GM23338 (cell line): ENCODE measurements around the gene FREM3. TPM values are rescaled to one million over a fixed set of nuclear protein-coding genes. Genes with fewer than 3 reads are reported as not detected.

Experiments
- ATAC-seq: fragments of 200-7000 bp; cut with Tn5 transposase; 3 replicates; pipeline ENCODE4 v1.9.1; 2020
- DNase-seq: peaks from one replicate; pipeline ENCODE4 v3.0.0-alpha.2; 2015; ENCODE audit warnings: low spot score
- H2AFZ ChIP-seq: fragments of 200-600 bp; sonication (generic); 2 replicates; pipeline ENCODE4 v1.8.0; 2016; ENCODE audit warnings: antibody characterized with exemption, mild to moderate bottlenecking, moderate library complexity
- H3F3A ChIP-seq: fragments of 200-600 bp; sonication (generic); replicated peaks from 2 replicates; pipeline ENCODE4 v1.8.0; 2017; ENCODE audit warnings: antibody characterized with exemption, mixed run types, low read depth
- H3K27ac ChIP-seq: fragments of 200-600 bp; sonication (generic); 2 replicates; pipeline ENCODE4 v1.6.1; 2016; ENCODE audit warnings: low read depth
- H3K27me3 ChIP-seq: fragments of 200-600 bp; sonication (generic); 2 replicates; pipeline ENCODE4 v1.8.0; 2016; ENCODE audit warnings: mild to moderate bottlenecking, mixed run types, moderate library complexity; ENCODE audit not compliant: insufficient read depth
- H3K36me3 ChIP-seq: fragments of 200-600 bp; sonication (generic); 2 replicates; pipeline ENCODE4 v1.8.0; 2016; ENCODE audit warnings: mild to moderate bottlenecking; ENCODE audit not compliant: insufficient read depth
- H3K4me1 ChIP-seq: fragments of 200-600 bp; sonication (generic); 2 replicates; pipeline ENCODE4 v1.8.0; 2016; ENCODE audit warnings: mild to moderate bottlenecking, moderate library complexity; ENCODE audit not compliant: insufficient read depth
- H3K4me2 ChIP-seq: fragments of 200-600 bp; sonication (generic); 2 replicates; pipeline ENCODE4 v1.7.1; 2017; ENCODE audit warnings: mixed run types
- H3K4me3 ChIP-seq: fragments of 200-600 bp; sonication (generic); 2 replicates; pipeline ENCODE4 v1.6.1; 2016; ENCODE audit warnings: mixed run types
- H3K79me2 ChIP-seq: fragments of 200-600 bp; sonication (generic); replicated peaks from 2 replicates; pipeline ENCODE4 v1.8.0; 2017; ENCODE audit warnings: mild to moderate bottlenecking; ENCODE audit not compliant: insufficient read depth
- H3K9me2 ChIP-seq: fragments of 200-600 bp; sonication (generic); 2 replicates; pipeline ENCODE4 v1.8.0; 2017; ENCODE audit not compliant: insufficient read depth
- H4K20me1 ChIP-seq: fragments of 200-600 bp; sonication (generic); replicated peaks from 2 replicates; pipeline ENCODE4 v1.8.0; 2017; ENCODE audit warnings: mild to moderate bottlenecking; ENCODE audit not compliant: insufficient read depth
- H3K27ac Mint-ChIP-seq: 2 replicates; pipeline ENCODE4 v1.8.0; 2020; ENCODE audit warnings: inconsistent platforms, mild to moderate bottlenecking, moderate library complexity, mixed read lengths
- H3K27me3 Mint-ChIP-seq: 3 replicates; pipeline ENCODE4 v1.8.0; 2022; ENCODE audit warnings: low read depth, mild to moderate bottlenecking, moderate library complexity, mixed read lengths, inconsistent platforms; ENCODE audit not compliant: insufficient read depth, poor library complexity
- H3K36me3 Mint-ChIP-seq: 3 replicates; pipeline ENCODE4 v1.8.0; 2021; ENCODE audit warnings: low read depth, mild to moderate bottlenecking, inconsistent platforms, moderate library complexity, mixed read lengths
- H3K4me1 Mint-ChIP-seq: 3 replicates; pipeline ENCODE4 v1.8.0; 2020; ENCODE audit warnings: mild to moderate bottlenecking, inconsistent platforms, mixed read lengths
- H3K4me3 Mint-ChIP-seq: 3 replicates; pipeline ENCODE4 v1.8.0; 2021; ENCODE audit warnings: moderate library complexity, mild to moderate bottlenecking, inconsistent platforms, mixed read lengths
- H3K9me3 Mint-ChIP-seq: 3 replicates; pipeline ENCODE4 v1.8.0; 2020; ENCODE audit warnings: moderate library complexity, mild to moderate bottlenecking, inconsistent platforms, mixed read lengths
- CREB1 ChIP-seq: fragments of 250-450 bp; sonication (Bioruptor Pico); IDR thresholded peaks from 2 replicates; pipeline ENCODE4 v1.5.0; 2020; ENCODE audit warnings: low read depth, mild to moderate bottlenecking, moderate library complexity
- EZH2 ChIP-seq: fragments of 200-600 bp; sonication (generic); IDR thresholded peaks from one replicate; pipeline ENCODE4 v1.8.0; 2017; ENCODE audit warnings: antibody characterized with exemption, mild to moderate bottlenecking, low read depth; ENCODE audit not compliant: unreplicated experiment
- EZH2phosphoT487 ChIP-seq: fragments of 200-600 bp; sonication (generic); IDR thresholded peaks from one replicate; pipeline ENCODE4 v1.8.1; 2018; ENCODE audit warnings: antibody characterized with exemption; ENCODE audit not compliant: unreplicated experiment
- JUNB ChIP-seq: IDR thresholded peaks from one replicate; pipeline ENCODE4 v1.6.1; 2016; ENCODE audit warnings: antibody characterized with exemption; ENCODE audit not compliant: unreplicated experiment
- NANOG ChIP-seq: IDR thresholded peaks from 2 replicates; pipeline ENCODE4 v1.6.1; 2016; ENCODE audit warnings: antibody characterized with exemption, borderline replicate concordance
- POLR2AphosphoS5 ChIP-seq: IDR thresholded peaks from 2 replicates; pipeline ENCODE4 v1.6.1; 2016; ENCODE audit warnings: antibody characterized with exemption, low read depth
- STAT1 ChIP-seq: IDR thresholded peaks from one replicate; pipeline ENCODE4 v1.6.1; 2016; ENCODE audit warnings: antibody characterized with exemption; ENCODE audit not compliant: unreplicated experiment
- ZNF114 ChIP-seq: fragments of 250-450 bp; sonication (Bioruptor Pico); IDR thresholded peaks from 2 replicates; pipeline ENCODE4 v1.5.0; 2020; ENCODE audit warnings: mild to moderate bottlenecking, moderate library complexity
- ZNF331 ChIP-seq: fragments of 250-450 bp; sonication (Bioruptor Pico); IDR thresholded peaks from 2 replicates; pipeline ENCODE4 v1.5.0; 2020; ENCODE audit warnings: low read depth, mild to moderate bottlenecking, moderate library complexity
- polyA plus RNA-seq: library from polyadenylated mRNA; unstranded; fragments of >200 nt; fragmentation: Nextera tagmentation; extraction: Ambion mirVana; gene quantifications from 2 replicates; pipeline ENCODE4 v1.2.1, GENCODE V29; 2016
- total RNA-seq: library from RNA; depleted of rRNA; stranded (reverse); fragments of >200 nt; shearing (Covaris generic); gene quantifications from 2 replicates; pipeline ENCODE4 v1.2.3, GENCODE V29; 2014
- TF ChIP-seq, protein P1 (sequence below): fragments of 250-450 bp; sonication (Bioruptor Pico); IDR thresholded peaks from 2 replicates; pipeline ENCODE4 v1.5.0; 2020; ENCODE audit warnings: mild to moderate bottlenecking, moderate library complexity
- TF ChIP-seq, protein P2 (sequence below): IDR thresholded peaks from 2 replicates; pipeline ENCODE4 v1.6.1; 2016; ENCODE audit warnings: antibody characterized with exemption
- TF ChIP-seq, protein P3 (sequence below), 2 experiments: fragments of 200-600 bp in 1 of 2; sonication (generic) in 1 of 2; conservative IDR thresholded peaks; 2 replicates each; pipeline versions ENCODE4 v1.5.1 to v1.6.1; 2016 to 2017; ENCODE audit warnings: antibody characterized with exemption in 2 of 2, low read depth in 2 of 2, mild to moderate bottlenecking in 2 of 2, moderate library complexity in 1 of 2
- TF ChIP-seq, protein P4 (sequence below): IDR thresholded peaks from one replicate; pipeline ENCODE4 v1.6.1; 2018; ENCODE audit warnings: antibody characterized with exemption; ENCODE audit not compliant: unreplicated experiment

The FREM3 gene
- total and polyA plus RNA-seq, 2 experiments from 2014 or later, result 0.03 to 0.07 TPM

DNA sequence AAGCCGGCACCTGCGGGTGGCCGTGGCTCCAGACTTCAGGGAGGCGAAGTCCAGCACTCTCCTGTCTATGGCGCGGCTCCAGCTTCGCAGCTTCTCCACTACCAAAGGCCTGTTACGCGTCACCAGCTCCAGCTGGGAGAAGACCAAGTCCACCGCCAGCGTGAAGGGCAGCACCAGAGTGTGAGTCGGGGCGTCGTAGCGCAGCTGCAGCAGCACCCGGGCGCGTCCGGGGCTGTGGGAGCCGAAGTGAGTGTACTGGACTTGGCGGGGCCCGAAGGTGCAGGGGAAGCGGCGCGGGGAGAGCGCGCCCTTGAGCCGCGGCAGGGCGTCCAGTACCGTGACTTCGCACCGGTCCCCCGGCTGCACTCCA is 444 bp downstream of the FREM3 start:
- peak overlapping the region; percentile 78 for H3K4me3 Mint-ChIP-seq
- H3K9me2 ChIP-seq, result peaks cover 14% of the 10 kb centered on the region
- H4K20me1 ChIP-seq, result no peaks in the 10 kb centered on the region
- H3K27ac Mint-ChIP-seq, result no peak overlapping the region
- DNase-seq (peak; percentile 61), ATAC-seq (peak; percentile 66)
- peaks cover 2% of the 10 kb centered on the region; the same call in 1 of the 3 replicates for H3K4me1 Mint-ChIP-seq
- no peaks in the 10 kb centered on the region for H3K36me3 ChIP-seq
- no peaks in the 10 kb centered on the region for H3K79me2 ChIP-seq
- no peak for TF ChIP-seq POLR2AphosphoS5
- TF ChIP-seq, protein P1, sequence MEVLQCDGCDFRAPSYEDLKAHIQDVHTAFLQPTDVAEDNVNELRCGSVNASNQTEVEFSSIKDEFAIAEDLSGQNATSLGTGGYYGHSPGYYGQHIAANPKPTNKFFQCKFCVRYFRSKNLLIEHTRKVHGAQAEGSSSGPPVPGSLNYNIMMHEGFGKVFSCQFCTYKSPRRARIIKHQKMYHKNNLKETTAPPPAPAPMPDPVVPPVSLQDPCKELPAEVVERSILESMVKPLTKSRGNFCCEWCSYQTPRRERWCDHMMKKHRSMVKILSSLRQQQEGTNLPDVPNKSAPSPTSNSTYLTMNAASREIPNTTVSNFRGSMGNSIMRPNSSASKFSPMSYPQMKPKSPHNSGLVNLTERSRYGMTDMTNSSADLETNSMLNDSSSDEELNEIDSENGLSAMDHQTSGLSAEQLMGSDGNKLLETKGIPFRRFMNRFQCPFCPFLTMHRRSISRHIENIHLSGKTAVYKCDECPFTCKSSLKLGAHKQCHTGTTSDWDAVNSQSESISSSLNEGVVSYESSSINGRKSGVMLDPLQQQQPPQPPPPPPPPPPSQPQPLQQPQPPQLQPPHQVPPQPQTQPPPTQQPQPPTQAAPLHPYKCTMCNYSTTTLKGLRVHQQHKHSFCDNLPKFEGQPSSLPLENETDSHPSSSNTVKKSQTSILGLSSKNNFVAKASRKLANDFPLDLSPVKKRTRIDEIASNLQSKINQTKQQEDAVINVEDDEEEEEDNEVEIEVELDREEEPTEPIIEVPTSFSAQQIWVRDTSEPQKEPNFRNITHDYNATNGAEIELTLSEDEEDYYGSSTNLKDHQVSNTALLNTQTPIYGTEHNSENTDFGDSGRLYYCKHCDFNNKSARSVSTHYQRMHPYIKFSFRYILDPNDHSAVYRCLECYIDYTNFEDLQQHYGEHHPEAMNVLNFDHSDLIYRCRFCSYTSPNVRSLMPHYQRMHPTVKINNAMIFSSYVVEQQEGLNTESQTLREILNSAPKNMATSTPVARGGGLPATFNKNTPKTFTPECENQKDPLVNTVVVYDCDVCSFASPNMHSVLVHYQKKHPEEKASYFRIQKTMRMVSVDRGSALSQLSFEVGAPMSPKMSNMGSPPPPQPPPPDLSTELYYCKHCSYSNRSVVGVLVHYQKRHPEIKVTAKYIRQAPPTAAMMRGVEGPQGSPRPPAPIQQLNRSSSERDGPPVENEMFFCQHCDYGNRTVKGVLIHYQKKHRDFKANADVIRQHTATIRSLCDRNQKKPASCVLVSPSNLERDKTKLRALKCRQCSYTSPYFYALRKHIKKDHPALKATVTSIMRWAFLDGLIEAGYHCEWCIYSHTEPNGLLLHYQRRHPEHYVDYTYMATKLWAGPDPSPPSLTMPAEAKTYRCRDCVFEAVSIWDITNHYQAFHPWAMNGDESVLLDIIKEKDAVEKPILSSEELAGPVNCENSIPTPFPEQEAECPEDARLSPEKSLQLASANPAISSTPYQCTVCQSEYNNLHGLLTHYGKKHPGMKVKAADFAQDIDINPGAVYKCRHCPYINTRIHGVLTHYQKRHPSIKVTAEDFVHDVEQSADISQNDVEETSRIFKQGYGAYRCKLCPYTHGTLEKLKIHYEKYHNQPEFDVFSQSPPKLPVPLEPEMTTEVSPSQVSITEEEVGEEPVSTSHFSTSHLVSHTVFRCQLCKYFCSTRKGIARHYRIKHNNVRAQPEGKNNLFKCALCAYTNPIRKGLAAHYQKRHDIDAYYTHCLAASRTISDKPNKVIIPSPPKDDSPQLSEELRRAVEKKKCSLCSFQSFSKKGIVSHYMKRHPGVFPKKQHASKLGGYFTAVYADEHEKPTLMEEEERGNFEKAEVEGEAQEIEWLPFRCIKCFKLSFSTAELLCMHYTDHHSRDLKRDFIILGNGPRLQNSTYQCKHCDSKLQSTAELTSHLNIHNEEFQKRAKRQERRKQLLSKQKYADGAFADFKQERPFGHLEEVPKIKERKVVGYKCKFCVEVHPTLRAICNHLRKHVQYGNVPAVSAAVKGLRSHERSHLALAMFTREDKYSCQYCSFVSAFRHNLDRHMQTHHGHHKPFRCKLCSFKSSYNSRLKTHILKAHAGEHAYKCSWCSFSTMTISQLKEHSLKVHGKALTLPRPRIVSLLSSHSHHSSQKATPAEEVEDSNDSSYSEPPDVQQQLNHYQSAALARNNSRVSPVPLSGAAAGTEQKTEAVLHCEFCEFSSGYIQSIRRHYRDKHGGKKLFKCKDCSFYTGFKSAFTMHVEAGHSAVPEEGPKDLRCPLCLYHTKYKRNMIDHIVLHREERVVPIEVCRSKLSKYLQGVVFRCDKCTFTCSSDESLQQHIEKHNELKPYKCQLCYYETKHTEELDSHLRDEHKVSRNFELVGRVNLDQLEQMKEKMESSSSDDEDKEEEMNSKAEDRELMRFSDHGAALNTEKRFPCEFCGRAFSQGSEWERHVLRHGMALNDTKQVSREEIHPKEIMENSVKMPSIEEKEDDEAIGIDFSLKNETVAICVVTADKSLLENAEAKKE, result no peak
- no peak for TF ChIP-seq CREB1 (CRISPR knock-in tag)
- TF ChIP-seq, protein P2, sequence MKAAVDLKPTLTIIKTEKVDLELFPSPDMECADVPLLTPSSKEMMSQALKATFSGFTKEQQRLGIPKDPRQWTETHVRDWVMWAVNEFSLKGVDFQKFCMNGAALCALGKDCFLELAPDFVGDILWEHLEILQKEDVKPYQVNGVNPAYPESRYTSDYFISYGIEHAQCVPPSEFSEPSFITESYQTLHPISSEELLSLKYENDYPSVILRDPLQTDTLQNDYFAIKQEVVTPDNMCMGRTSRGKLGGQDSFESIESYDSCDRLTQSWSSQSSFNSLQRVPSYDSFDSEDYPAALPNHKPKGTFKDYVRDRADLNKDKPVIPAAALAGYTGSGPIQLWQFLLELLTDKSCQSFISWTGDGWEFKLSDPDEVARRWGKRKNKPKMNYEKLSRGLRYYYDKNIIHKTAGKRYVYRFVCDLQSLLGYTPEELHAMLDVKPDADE, result no peak
- no peak for TF ChIP-seq NANOG
- no peak for TF ChIP-seq EZH2phosphoT487
- no peak for TF ChIP-seq EZH2
- no peak for TF ChIP-seq ZNF114
- no peak for TF ChIP-seq JUNB
- TF ChIP-seq, protein P3, sequence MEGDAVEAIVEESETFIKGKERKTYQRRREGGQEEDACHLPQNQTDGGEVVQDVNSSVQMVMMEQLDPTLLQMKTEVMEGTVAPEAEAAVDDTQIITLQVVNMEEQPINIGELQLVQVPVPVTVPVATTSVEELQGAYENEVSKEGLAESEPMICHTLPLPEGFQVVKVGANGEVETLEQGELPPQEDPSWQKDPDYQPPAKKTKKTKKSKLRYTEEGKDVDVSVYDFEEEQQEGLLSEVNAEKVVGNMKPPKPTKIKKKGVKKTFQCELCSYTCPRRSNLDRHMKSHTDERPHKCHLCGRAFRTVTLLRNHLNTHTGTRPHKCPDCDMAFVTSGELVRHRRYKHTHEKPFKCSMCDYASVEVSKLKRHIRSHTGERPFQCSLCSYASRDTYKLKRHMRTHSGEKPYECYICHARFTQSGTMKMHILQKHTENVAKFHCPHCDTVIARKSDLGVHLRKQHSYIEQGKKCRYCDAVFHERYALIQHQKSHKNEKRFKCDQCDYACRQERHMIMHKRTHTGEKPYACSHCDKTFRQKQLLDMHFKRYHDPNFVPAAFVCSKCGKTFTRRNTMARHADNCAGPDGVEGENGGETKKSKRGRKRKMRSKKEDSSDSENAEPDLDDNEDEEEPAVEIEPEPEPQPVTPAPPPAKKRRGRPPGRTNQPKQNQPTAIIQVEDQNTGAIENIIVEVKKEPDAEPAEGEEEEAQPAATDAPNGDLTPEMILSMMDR (conservative IDR thresholded peaks at IDR 0.05; ENCODE audit: low read depth in 2 of 2), result no peak
- TF ChIP-seq, protein P4, sequence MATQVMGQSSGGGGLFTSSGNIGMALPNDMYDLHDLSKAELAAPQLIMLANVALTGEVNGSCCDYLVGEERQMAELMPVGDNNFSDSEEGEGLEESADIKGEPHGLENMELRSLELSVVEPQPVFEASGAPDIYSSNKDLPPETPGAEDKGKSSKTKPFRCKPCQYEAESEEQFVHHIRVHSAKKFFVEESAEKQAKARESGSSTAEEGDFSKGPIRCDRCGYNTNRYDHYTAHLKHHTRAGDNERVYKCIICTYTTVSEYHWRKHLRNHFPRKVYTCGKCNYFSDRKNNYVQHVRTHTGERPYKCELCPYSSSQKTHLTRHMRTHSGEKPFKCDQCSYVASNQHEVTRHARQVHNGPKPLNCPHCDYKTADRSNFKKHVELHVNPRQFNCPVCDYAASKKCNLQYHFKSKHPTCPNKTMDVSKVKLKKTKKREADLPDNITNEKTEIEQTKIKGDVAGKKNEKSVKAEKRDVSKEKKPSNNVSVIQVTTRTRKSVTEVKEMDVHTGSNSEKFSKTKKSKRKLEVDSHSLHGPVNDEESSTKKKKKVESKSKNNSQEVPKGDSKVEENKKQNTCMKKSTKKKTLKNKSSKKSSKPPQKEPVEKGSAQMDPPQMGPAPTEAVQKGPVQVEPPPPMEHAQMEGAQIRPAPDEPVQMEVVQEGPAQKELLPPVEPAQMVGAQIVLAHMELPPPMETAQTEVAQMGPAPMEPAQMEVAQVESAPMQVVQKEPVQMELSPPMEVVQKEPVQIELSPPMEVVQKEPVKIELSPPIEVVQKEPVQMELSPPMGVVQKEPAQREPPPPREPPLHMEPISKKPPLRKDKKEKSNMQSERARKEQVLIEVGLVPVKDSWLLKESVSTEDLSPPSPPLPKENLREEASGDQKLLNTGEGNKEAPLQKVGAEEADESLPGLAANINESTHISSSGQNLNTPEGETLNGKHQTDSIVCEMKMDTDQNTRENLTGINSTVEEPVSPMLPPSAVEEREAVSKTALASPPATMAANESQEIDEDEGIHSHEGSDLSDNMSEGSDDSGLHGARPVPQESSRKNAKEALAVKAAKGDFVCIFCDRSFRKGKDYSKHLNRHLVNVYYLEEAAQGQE, result no peak
- no peak for TF ChIP-seq ZNF331 (CRISPR knock-in tag)
- no peak for TF ChIP-seq STAT1
- H3K4me3 ChIP-seq, result peak overlapping the region; percentile 77
- H2AFZ ChIP-seq, result peak overlapping the region; percentile 95
- H3F3A ChIP-seq, result no peaks in the 10 kb centered on the region
- peak overlapping the region; percentile 97 for H3K4me2 ChIP-seq
- H3K36me3 Mint-ChIP-seq, result no peaks in the 10 kb centered on the region
- no peak overlapping the region for H3K27ac ChIP-seq
- peaks cover 9% of the 10 kb centered on the region; the same call in 2 of the 3 replicates for H3K9me3 Mint-ChIP-seq
- H3K4me1 ChIP-seq, result peaks cover 5% of the 10 kb centered on the region; the same call in 1 of the 2 replicates
- H3K27me3 Mint-ChIP-seq, result peaks cover 40% of the 10 kb centered on the region
- peaks cover 50% of the 10 kb centered on the region for H3K27me3 ChIP-seq
